KG1 (cell line): ENCODE results near the gene SLC25A38.
"Not testable (repeated sequence)": the region's sequence is repeated elsewhere in the genome, so short reads cannot be mapped to it uniquely, and the experiment has no call there.

Experiments used
- DNase-seq: peaks from one replicate; lab custom pipeline; 2025; lab: John Stamatoyannopoulos, UW

Gene SLC25A38

GRCh38 chr3:39407773-39408492 lies 24.8 kb downstream of the SLC25A38 start:
- DNase-seq, result no peak

GRCh38 chr3:39408493-39409372 lies 25.6 kb downstream of the SLC25A38 start:
- no peak for DNase-seq

GRCh38 chr3:39409514-39410136 lies 26.5 kb downstream of the SLC25A38 start:
- no peak for DNase-seq

- DNase-seq, result no peak
Measured at GRCh38 chr3:39410893-39411292, 27.7 kb downstream of the SLC25A38 start.

DNA sequence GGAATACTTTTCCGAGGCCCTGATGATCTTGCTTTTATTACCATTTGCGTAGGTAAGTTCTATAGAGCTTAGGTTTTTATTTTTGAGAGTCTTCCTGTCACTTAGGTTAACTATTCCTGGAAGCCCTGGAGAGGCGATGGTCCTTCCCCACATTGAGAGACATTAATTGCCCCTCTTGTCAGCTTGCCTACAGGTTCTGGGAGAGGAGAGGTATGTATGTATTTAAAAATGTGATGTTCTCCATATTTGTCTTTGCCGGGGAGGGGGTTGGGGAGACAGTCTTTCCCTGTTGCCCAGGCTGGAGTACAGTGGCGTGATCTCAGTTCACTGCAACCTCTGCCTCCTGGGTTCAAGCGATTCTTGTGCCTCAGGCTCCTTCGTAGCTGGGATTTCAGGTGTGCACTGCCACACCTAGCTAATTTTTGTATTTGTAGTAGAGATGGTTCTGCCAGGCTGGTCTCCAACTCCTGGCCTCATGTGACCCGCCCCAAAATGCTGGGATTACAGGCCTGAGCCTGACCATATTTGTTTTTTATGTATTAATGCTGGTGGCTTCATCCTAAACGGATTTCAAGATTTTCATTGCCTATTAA lies 29.6 kb downstream of the SLC25A38 start:
- DNase-seq, result no peak

- no peak for DNase-seq
Measured at GRCh38 chr3:39413691-39414420, 30.7 kb downstream of the SLC25A38 start.

- no peak for DNase-seq
Measured at GRCh38 chr3:39414421-39414907, 31.3 kb downstream of the SLC25A38 start.

DNA sequence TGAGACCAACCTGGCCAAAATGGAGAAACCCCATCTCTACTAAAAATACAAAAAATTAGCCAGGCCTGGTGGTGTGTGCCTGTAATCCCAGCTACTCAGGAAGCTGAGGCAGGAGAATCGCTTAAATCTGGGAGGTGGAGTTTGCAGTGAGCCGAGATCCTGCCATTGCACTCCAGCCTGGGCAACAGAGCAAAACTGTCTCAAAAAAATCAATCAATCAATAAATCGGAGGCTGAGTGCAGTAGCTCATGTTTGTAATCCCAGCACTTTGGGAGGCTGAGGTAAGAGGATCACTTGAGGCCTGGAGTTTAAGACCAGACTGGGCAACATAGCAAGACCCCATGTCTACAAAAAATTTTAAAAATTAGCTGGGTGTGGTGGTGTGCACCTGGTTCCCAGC lies 32.1 kb downstream of the SLC25A38 start:
- DNase-seq, result not testable (repeated sequence)

DNA sequence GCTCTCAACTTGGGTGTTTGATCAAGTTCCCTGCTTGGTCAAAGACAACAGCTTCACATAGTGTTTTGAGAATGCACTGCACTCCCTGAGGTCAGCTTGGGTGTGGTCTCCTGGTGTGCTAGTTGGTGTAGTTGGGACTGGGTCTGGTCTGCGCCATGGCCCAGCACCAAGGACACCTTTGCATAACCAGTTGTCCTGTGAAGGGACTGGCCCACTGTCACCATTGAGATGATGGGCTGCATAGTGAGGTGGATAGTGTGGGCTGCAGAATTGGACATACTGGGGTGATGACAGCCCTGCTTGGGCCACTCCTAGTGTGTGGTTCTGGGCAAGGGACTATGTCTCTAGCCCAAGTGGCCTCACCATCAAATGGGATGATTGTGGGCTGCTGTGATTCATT lies 32.8 kb downstream of the SLC25A38 start:
- no peak for DNase-seq

DNA sequence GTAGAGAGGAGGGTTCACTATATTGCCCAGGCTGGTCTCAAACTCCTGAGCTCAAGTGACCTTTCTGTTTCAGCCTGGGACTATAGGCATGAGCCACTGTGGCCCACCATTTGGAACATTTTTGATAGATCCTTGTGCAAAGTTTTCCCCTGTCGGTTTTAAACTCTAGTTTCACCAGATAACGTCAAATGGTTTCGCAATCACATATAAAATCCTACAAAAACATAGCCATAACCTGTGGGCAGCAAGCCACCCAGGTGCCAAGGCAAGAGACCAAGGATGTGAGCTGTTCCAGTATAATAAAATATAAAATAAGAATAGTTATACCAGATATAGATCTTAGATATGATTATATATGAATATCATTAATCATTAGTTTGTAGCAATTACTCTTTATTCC lies 33.8 kb downstream of the SLC25A38 start:
- DNase-seq, result not testable (repeated sequence)

DNA sequence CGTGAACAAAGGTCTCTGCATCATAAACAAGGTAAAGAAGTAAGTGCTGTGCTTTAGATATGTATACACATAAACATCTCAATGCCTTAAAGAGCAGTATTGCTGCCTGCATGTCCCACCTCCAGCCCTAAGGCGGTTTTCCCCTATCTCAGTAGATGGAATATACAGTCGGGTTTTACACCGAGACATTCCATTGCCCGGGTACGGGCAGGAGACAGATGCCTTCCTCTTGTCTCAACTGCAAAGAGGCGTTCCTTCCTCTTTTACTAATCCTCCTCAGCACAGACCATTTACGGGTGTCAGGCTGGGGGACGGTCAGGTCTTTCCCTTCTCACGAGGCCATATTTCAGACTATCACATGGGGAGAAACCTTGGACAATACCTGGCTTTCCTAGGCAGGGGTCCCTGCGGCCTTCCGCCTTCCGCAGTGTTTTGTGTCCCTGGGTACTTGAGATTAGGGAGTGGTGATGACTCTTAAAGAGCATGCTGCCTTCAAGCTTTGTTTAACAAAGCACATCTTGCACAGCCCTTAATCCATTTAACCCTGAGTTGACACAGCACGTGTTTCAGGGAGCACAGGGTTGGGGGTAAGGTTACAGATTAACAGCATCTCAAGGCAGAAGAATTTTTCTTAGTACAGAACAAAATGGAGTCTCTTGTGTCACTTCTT lies 35.5 kb downstream of the SLC25A38 start:
- not testable (repeated sequence) for DNase-seq

DNA sequence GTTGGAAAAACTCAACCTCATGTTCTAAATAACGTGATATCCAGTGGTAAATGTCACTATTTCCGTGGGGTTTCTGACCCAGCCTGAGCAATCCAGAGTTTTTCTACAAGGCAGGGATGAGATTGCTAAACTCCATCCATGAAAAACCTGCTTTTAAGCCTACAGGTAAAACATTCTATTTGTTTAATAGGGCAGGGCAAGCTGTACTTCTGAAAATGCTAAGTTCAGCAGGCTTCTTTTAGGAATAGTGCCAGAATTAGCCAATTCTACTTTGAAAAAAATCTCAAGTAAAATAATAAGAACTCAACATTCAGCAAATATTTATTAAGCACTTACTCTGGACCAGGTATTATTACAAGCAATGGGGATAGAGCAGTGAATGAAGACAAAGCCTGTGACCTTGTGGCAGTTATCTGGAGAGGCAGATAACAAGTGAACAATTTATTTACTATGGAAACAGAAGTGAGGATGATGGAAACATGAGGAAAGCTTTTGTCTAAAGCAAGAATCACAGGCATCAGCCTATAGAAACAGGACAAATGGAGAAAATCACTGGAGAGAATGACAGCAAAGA lies 36.7 kb downstream of the SLC25A38 start:
- DNase-seq, result no peak

DNA sequence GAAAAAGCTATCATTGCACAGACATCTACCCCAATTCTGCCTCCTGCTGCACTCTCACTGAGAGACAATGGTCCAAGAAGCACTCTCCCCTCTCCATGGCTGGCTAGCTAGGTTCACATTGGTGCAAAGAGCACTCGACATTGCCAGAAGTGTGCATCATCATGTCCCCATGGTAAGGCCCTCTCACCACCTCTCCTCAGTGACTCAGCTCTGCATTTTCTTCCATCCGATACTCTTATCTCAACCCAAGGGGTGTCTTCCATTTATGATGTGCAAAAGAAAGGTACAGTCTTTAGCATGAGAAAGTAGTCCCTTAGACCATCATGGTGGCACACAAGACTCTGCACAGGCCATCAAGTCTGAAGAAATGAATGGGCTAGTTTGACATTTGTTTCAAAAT lies 37.4 kb downstream of the SLC25A38 start:
- no peak for DNase-seq

GRCh38 chr3:39423436-39423970 lies 40.3 kb downstream of the SLC25A38 start:
- DNase-seq, result no peak

- no peak for DNase-seq
Measured at GRCh38 chr3:39426312-39426711, 43.1 kb downstream of the SLC25A38 start.

DNA sequence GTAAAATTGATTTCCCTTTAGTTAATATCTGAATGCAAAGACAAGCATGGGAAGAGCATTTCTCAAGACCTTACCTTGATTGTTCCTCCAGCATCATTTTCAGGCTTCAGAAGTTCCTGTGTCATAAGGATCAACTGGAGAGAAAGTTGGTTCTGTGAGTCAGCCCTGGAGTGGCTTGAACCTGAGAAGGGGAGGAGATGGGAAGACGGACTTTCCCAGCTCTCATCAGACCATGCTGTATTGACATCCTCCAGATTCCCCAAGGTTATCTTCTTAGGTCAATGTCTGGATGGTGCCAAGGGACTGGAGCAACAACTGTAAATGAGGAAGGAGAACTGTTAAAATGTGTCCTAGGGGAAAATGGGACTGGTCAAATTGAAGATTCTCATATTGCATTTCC lies 44.3 kb downstream of the SLC25A38 start:
- DNase-seq, result no peak

- DNase-seq, result no peak
Measured at GRCh38 chr3:39428745-39429201, 45.6 kb downstream of the SLC25A38 start.

DNA sequence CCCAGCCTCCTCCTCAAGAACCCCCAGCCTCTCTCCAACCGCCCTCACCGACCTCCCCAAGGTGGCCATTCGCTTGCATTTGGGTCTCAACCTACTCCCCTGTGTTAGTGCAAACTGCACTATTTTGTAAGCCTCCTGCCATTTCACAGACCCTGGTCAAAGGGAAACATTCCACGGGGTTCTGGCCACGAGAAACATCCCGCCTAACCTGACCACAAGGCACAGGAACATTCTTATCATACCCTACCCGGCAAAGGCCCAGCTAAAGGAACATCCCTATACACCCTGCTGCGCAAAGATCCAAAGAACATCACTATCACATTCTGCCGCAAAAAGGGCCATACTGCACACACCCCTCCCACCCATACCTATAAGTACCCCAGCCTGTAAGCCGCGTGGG lies 46.3 kb downstream of the SLC25A38 start:
- DNase-seq, result no peak

- no peak for DNase-seq
Measured at GRCh38 chr3:39432342-39432741, 49.2 kb downstream of the SLC25A38 start.

DNA sequence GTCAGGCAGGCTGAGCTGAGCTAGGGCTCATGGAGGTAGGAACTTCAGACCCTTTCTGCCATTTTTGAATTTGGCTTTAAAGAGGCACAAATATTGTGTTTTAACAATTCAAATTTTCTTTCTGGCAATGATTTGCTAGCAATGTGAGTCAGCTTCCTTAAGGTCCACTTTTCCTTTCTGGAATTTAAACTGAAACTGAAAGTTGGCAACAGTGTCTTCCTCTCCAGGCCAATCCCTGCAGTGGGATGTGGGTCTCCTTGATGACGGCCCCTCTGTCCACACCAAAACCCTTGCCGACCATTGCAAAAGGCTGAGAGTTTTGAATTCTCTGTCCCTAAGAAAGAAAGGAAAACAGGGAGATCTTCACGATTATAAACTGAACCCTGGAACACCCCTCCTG lies 50.5 kb downstream of the SLC25A38 start:
- no peak for DNase-seq
